Measurements from ENCODE around the gene G6PD.

The G6PD gene

GRCh38 chrX:154486052-154486395 is 60.6 kb downstream of the G6PD start:
- DNase-seq: no peak

- no peak for DNase-seq
Measured at GRCh38 chrX:154485150-154486051, 61.2 kb downstream of the G6PD start.

- DNase-seq: no peak
Measured at GRCh38 chrX:154484255-154485149, 62.1 kb downstream of the G6PD start.

- DNase-seq: no peak
Measured at GRCh38 chrX:154483325-154483724, 63.3 kb downstream of the G6PD start.

- DNase-seq: no peak
Measured at GRCh38 chrX:154482786-154483185, 63.9 kb downstream of the G6PD start.

GRCh38 chrX:154481911-154482601 is 64.6 kb downstream of the G6PD start:
- DNase-seq: no peak

All from 8988T (cell line).